NCI-H2196 (cell line): Measurements from ENCODE around the gene DHX32.
A peak's percentile ranks its signal among the peaks of the same experiment; 100 is the strongest.

ENCODE experiments used
- DNase-seq: peaks from one replicate; lab custom pipeline; 2025; ENCODE audit not compliant: unreplicated experiment; lab: John Stamatoyannopoulos, UW

DHX32 gene

GRCh38 chr10:125850766-125851731 lies 30.0 kb downstream of the DHX32 start:
- DNase-seq = no peak

DNA sequence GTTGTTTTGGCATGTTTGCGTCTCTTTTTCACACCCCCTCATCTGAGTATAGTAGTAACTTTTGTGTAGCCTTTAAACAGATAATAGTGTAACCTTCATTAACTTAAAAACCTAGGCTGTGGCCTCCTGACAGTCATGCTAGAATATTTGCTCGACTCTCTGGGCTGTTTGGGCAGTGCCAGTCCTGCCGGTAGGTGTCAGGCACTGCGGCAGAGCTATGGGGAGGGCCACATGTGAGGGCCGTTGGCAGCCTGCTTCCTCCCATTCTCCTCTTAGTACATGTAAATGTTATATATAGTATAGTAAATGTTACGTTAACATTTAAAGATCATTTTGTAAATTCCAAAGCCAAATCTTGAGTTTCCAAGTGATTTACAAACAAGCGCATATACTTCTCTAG lies 31.6 kb downstream of the DHX32 start:
- no peak for DNase-seq

DNA sequence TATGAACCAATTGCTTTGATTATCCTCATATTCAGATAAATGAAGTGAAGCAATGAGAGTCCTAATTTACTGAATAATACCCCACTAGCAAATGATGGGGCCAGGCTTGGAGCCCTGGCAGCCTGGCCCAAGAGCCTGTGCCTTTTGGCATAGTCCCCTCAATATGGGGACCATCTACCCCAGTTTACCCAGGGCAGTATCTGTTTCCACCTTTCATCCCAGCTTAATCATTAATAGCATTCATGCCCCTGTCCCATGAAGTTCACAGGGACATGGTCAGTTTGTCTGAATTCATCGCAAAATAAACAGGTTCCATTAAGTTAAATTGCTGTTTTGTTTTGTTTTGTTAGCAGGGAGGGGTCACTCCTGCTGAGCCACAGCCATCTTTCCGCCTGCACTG lies 32.2 kb downstream of the DHX32 start:
- DNase-seq = no peak

GRCh38 chr10:125848371-125848770 lies 32.7 kb downstream of the DHX32 start:
- no peak for DNase-seq

DNA sequence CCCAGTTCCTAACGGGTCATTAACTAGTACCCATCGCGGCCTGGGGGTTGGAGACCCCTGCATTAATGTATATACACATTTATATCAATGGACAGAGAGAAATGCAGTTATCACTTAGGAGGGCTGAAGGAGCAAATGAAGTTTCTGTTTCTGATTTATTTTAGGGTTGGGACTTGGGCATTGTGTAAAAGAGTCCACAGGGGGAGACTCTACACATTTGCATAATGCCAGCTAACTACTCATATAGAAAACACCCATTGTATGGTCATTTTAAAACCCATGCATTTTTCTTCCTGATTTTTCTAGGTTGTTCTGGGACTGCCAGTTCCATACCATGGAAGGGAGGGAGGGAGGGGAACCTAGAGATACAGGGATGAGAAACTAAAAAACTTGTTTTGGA lies 34.2 kb downstream of the DHX32 start:
- no peak for DNase-seq

GRCh38 chr10:125845617-125846016 lies 35.5 kb downstream of the DHX32 start:
- no peak for DNase-seq

DNA sequence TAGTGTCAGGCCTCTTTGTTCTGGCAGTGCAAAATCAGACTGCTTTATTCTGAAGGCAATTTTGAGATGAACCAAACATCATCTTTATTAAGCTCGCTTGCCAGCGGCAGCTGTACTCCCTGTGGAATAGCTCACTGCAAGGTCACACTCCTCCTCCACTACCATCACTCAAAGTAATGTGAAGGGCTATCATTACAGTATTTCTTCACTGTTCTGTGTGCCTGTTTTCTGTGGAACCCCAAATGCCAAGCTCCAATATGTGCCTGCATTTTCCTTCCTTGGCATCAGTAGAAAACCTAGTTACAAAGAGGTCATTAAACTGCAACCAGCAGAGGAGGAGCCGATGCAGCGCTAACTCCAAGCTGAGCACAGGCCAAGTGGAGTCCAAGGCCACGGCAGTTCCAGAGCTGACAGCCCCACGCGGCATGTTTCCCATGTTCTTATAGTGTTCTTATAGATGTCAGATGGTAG lies 36.3 kb downstream of the DHX32 start:
- DNase-seq = no peak

- no peak for DNase-seq
These were observed 37.3 kb downstream of the DHX32 start for GRCh38 chr10:125843603-125844329.

GRCh38 chr10:125840955-125841354 lies 40.1 kb downstream of the DHX32 start:
- DNase-seq = peak; percentile 3

- DNase-seq = no peak
These were observed 40.7 kb downstream of the DHX32 start for GRCh38 chr10:125840406-125840805.

DNA sequence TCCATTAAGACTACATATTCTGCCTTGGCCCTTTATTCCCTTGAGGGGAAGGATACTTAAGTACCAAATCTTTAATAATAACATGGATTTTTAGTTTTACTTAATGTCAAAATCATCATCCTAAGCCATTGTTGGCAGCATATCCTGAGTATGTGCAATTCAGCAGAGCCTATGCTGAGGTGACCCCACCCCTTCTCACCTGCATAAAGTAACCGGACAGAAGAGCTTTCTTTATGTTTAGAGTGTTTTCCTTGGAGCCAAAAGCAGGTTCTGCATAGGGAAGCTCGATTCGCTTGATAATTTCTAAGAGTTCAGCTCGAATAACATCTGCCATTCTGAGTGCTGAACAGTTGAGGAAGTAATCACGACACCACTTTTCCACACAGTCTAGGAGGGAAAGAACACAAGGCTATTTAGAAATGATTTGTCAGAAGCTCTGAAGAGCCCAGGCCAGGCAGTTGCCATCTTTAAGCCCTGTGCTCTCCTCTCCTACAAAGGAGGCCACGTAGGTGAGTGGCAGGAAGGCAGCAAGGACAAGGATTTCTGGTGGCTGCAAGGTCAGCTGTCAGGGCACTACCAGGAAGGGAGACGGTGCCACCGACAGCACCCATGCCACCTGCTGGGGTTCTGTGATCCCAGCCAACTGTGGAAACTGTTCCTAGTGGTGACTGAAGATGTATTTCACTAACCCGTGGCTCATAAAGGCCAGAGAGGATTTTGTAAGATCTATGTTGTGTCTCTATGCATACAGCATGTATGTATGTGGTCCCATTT lies 42.1 kb downstream of the DHX32 start:
- peak; percentile 24 for DNase-seq

DNA sequence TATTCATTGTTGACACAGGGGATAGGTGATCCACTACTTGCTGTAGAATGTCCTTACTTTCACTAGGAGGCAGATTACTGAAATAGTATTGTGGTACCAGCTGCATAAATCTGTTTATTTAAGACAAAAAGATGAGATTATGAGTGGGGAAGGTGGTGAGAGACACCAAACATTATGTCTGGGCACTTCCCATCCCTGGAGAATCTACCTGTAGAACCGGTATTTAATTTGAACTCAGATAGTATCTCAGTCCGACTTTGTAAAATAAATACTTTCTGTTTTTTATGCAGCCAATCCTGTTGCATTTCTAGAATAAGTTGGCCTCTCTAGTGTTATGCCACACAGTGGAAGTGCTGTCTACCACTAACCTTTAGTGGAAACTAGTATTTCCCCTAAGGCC lies 44.3 kb downstream of the DHX32 start:
- DNase-seq = no peak

DNA sequence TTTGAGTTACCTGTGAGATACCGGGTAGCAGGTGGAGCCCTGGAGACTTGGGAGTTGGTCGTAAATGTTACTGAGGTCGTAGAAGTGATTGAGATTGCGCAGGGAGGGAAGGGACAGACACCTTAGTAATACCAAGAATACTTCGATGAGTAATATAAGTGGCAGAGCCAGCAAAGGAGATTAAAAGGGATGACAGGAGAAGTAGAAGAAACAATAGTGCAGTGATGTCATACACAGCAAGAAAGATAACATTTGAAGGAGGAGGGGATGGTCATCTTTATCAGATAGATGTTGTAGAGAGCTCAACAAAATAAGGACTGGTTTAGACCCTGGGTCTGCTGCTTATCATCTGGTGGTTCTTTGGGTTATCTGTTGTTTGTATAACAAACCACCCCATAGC lies 52.8 kb downstream of the DHX32 start:
- DNase-seq = no peak

DNA sequence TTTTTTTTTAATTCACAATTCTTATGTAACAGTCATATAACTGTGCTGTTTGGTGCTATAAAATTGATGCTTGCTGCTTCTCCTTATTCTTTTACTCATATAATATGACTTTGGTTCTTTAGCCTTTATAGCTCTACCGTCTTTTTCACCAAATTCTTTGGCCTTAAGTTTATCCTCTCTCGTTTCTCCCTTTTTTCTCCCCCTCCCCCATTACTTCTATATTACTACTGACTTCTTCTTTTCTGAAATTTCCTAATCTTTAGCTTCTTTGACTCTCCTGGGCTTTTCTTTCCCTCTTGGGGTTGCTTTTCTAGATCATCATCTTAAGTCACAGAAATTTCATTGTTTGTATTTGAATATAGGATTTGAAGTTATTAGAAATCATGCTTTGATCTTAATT lies 54.0 kb downstream of the DHX32 start:
- no peak for DNase-seq

- DNase-seq = no peak
These were observed 56.4 kb downstream of the DHX32 start for GRCh38 chr10:125824736-125825135.

DNA sequence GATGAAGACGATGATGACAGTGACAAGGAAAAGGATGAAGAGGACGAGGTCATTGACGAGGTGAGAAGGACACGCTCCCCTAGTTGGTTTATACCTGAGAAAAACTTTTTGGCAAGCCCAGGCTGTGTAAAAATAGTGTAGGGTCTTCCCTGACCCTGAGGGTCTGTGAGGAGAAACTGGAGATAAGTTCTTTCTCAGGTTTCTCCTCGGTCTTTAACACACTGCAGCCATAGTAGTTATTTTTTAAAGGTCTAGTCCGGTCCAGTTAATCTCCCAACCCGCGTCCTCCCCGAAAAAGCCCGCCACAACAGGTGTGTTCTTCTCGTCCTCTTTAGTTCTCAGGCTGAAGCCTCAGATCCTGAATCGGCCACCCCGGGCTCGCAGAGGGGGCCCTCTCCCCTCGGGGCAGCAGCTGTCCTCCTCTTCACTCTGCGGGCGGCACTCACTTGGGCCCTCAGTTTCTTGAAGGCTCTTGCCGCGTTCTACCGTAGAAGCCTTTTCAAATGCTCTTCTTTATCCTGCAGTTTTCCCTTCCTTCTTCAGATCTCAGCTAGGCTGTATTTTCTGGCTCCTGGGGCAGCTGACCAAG lies 57.3 kb downstream of the DHX32 start:
- no peak for DNase-seq

DNA sequence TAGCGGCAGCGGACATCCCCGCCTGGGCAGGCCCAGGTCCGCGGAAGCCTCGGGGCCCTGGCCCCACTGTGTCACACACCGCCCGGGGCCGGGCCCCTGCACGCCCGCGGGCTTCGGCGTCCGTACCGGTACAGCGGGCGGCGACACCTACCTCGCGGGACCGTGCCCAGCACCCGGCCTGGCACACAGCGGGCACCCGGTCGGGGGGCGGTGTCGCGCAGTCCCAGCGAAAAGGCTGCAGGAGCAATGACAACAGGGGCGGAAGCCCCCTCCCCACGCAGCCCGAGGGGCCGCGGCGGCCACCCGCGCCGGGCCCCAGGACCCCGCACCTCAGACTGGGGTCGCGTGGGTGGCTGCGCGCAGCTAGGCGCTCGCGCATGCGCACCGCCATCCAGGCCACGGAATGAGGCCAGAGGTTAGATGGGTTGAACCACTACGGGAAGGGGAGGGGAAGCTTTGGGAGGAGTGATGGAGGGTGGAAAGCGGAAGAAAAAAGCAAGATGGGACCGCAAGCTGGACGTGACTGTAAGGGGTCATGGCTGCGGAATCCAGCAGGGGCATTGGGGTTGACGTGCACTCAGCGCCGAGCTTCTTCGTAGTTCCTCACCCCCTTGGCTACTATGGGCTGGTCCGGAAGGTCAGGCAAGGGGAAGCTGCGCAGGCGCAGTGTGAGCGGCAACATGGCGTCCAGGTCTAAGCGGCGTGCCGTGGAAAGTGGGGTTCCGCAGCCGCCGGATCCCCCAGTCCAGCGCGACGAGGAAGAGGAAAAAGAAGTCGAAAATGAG lies 58.0 kb downstream of the DHX32 start, which contains the start of the genes BCCIP and UROS:
Gene BCCIP, plus strand, starts transcription at position 669 of the 785 bp plus-strand sequence. Its CDS starts 12 bp downstream, at position 681.
Gene UROS, minus strand, starts transcription at position 381 of the 785 bp plus-strand sequence. CDS start 6,759 bp downstream, outside the sequence.
- DNase-seq = peak; percentile 77

GRCh38 chr10:125820701-125821100 lies 60.4 kb downstream of the DHX32 start:
- no peak for DNase-seq

GRCh38 chr10:125817337-125817946 lies 63.6 kb downstream of the DHX32 start:
- DNase-seq = no peak
